Posterior vena cava (tissue), 2 donors: ENCODE data around the gene CD200R1L. TPM values are rescaled to one million over a fixed set of nuclear protein-coding genes. Genes with fewer than 3 reads are reported as not detected.

ENCODE experiments used
- DNase-seq: peaks from one replicate; pipeline ENCODE4 v3.0.0-alpha.2; 2020; ENCODE audit warnings: low spot score
- intact Hi-C, 2 donors: fragments of 100-400 bp; cut with DNase I; formaldehyde crosslinking; loops; one replicate each; pipeline versions ENCODE4 v1.14.1 to v1.14.2; 2022 to 2023
- total RNA-seq, 2 donors: library from RNA; stranded (reverse); fragmentation: NEBNext Ultra II Directional; extraction: Animal tissue kit (Norgen Biotek cat#: 25700); gene quantifications; one replicate each; pipeline ENCODE4 v1.2.1, GENCODE V29; 2021
- donor health status: DM: yes; HTN: yes; CAD: no.
- donor health status: DM: yes; HTN: yes; CAD: no.

Gene CD200R1L
- total RNA-seq, 2 donors from 2014 or later, result not detected

DNA sequence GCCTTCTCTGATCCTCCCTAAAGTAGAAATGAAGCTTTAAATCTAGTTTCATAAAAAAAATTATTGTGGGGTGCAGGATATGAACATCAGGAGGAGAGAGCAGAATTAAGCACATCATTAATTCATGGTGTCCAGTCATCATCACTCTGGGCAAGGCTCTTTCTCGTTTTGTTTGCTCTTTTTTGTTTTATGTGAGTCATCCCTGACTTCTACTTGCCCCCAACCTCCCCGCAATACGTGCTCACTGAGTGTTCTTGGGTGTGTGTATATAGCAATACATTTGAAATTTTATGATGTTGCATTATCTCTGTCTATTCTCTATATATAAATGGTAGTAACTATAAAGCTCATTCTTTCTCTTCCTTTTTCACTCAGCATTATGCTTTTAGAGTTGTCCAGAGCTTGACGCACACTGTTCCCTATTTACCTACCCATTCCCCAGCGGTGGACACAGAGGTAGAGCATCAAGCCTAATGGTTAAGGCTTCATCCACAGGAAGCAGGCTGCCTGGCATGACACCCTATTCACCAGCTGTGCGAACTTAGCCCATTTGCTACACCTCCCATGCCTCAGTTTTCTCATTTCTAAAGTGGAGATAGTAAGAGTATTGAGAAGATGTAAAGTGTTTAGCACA, 72.3 kb downstream of the CD200R1L start:
- no peak for DNase-seq
- intact Hi-C loops, result no loop called here

DNA sequence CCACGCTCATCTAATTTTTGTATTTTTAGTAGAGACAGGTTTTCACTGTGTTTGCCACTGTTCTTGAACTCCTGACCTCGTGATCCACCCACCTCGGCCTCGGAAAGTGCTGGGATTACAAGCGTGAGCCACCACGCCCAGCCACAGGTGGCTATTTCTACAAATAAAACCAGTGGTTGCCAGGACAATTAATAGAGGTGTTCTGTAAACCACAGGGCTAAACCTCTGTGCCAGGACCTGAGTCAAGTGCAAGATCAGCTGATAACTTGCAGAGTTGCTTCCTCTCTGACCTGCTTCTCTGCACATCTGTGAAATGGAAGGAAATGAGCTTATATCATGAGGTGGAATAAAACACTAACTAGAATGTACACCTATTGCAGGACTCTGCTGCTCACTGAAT, 72.8 kb downstream of the CD200R1L start:
- intact Hi-C loops, result no loop called here

DNA sequence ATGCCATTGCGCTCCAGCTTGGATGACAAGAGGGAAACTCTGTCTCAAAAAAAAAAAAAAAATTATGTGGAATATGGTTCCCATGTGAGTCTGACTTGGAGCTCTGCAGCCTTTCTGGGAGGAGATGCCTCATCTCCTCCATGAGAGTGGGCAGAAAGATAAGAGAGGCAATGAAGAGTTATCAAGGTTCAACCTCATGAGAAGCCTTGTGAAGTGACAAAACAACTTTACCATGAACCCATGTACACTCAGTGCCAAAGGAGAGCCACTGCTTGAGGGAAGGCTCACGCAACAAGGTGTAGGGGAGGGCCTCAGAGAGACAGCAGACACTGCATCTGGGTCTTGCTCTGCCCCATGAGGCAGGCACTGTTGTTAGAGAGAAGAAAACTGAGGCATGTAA, 75.7 kb downstream of the CD200R1L start:
- no peak for DNase-seq
- intact Hi-C loops, result no loop called here

More for the DNA sequence above, 72.8 kb downstream of the CD200R1L start:
- DNase-seq, result no peak

DNA sequence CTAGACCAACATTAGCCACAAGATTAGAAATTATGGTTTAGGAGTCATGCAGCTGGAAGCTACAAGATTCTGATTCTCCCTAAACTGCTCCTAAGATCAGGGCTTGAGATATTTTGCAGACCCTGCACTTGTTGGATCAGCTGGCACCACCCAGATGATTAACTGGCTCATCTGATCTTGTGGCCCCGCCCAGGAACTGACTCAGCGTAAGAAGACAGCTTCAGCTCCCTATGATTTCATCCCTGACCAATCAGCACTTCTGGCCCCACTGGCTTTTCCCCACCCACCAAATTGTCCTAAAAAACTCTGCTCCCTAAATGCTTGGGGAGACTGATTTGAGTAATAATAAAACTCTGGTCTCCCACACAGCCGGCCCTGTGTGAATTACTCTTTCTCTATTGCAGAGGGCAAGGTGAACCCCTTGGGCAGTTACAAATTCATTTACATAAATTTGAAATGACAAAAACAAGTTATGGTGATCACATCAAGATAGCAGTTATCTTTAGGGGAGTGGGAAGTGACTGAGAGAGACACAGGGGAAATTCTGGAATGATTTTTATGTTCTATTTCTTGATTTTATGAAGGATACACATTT, 76.5 kb downstream of the CD200R1L start:
- DNase-seq, result peak; percentile 92
- intact Hi-C loops, result no loop called here

DNA sequence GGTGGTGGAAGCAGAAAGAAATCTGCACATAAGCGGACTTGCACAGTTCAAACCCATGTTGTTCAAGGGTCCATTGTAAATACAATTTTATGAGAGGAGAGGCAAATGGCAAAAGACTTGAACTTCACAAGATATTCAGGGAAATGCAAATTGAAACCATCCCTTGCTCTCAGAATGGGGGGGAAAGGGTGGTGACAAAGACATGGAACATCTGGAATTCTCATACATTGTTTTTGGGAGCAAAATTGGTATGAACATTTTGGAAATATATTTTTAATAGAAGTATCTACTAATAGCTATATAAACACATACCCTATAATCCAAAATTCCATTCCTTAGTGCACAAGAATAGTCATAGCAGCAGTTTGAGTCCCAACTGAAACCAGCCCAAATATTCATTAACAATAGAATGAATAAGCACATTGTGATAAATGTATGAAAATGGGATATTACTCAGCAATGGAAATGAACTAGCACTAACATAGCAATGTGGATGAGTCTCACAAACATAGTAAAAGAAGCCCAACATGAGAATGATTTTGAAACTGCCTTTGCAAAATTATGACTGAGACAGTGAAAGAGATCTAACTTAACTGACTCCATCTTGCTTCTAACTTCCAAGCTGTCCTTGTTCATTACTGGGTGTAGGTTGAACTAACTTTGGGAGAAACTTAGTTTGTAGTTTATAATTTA, 77.2 kb downstream of the CD200R1L start:
- intact Hi-C loops, result no loop called here

DNA sequence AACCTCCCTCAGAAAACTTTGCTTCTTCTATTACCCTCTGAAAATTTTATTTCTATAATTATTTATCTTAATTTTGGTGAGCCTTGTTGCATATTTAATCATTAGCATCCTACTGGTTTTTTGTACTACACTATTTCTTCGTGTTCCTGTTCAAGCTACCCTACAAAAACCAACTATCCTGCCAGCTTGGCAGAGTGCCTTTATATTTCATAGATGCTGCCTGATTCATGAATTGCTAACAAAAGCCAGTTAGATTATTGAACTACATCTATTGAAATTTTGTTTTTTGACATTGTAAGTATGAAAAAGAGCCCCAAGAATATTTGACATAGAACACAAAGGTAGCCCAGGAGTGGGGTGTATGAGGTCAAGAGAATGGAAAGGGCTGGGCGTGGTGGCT, 78.9 kb downstream of the CD200R1L start:
- no peak for DNase-seq
- intact Hi-C loops, result no loop called here

More for the DNA sequence above, 77.2 kb downstream of the CD200R1L start:
- no peak for DNase-seq

DNA sequence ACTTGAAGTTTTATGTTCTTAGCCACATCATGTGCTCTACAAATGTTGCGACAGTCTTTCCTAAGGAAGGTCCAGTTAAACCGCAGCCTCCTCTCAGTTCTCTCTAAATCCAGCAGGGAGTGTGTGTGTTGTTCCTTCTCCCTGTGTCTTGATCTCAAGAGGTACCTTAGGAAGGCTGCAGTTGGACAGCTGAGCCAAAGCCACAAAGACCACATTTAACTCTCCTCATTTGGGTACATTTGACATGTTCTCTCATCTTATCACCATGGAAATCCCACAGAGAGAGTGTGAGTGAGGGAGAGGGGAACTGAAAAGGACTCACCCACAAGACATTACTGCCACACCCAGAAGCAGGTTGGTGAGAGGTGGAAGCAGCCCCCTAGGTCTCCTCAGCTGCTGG, 79.5 kb downstream of the CD200R1L start:
- intact Hi-C loops, result no loop called here

More for the DNA sequence above, 79.5 kb downstream of the CD200R1L start:
- no peak for DNase-seq

Other genes with a start within 250 kb of the CD200R1L start
- gene CCDC80, start 205.7 kb downstream of the CD200R1L start, total RNA-seq, result 1,000 to 10,000 TPM in 1 of 2 donors, 100 to 1,000 TPM in 1; 294 to 1,773 TPM
- 1 to 10 TPM; 1.3 to 2.2 TPM for gene CD200R1, start 128.2 kb upstream of the CD200R1L start, total RNA-seq
- gene GTPBP8, start 144.1 kb upstream of the CD200R1L start, total RNA-seq, result 10 to 100 TPM; 11.1 to 15.0 TPM